Mesothelial cell of epicardium (in vitro differentiated cells): Measurements from ENCODE around the gene SLC28A3. TPM values are rescaled to one million over a fixed set of nuclear protein-coding genes. Genes with fewer than 3 reads are reported as not detected.

Source experiments
- DNase-seq, 2 experiments: peaks; one replicate each; pipeline ENCODE4 v3.0.0; 2021; ENCODE audit warnings: low spot score in 2 of 2; ENCODE audit not compliant: unreplicated experiment in 2 of 2
- H3K27ac Mint-ChIP-seq: 2 replicates; pipeline ENCODE4 v1.8.0; 2021; ENCODE audit warnings: mixed read lengths
- H3K27me3 Mint-ChIP-seq: 2 replicates; pipeline ENCODE4 v1.8.0; 2021; ENCODE audit warnings: low read depth, mixed read lengths
- H3K36me3 Mint-ChIP-seq: 2 replicates; pipeline ENCODE4 v1.8.0; 2021; ENCODE audit warnings: mixed read lengths
- H3K4me1 Mint-ChIP-seq: 2 replicates; pipeline ENCODE4 v1.8.0; 2021; ENCODE audit warnings: mixed read lengths
- H3K4me3 Mint-ChIP-seq: 2 replicates; pipeline ENCODE4 v1.8.0; 2021; ENCODE audit warnings: mild to moderate bottlenecking, moderate library complexity, mixed read lengths
- H3K9me3 Mint-ChIP-seq: 2 replicates; pipeline ENCODE4 v1.8.0; 2021; ENCODE audit warnings: mixed read lengths
- CTCF ChIP-seq: fragments of 200-600 bp; sonication (generic); IDR thresholded peaks from one replicate; pipeline ENCODE4 v1.5.0; 2021; ENCODE audit warnings: antibody characterized with exemption; ENCODE audit not compliant: unreplicated experiment
- total RNA-seq: library from RNA; stranded (reverse); gene quantifications from 3 replicates; pipeline ENCODE4 v1.2.1, GENCODE V29; 2021

The SLC28A3 gene
- total RNA-seq, 1 donor from 2014 or later: 0.89 TPM

- DNase-seq: no peak
- H3K9me3 Mint-ChIP-seq: peaks cover 5% of the 10 kb centered on the region
- no peaks in the 10 kb centered on the region for H3K27me3 Mint-ChIP-seq
- H3K4me3 Mint-ChIP-seq: no peak overlapping the region
- TF ChIP-seq CTCF: no peak
- H3K4me1 Mint-ChIP-seq: peaks cover 8% of the 10 kb centered on the region
- H3K27ac Mint-ChIP-seq: no peak overlapping the region
- no peaks in the 10 kb centered on the region for H3K36me3 Mint-ChIP-seq
These were observed 40.3 kb downstream of the SLC28A3 start for GRCh38 chr9:84300271-84300670.

- TF ChIP-seq CTCF: no peak
- Mint-ChIP-seq H3K9me3 (no peaks in the 10 kb centered on the region), H3K27ac (no peak overlapping the region), H3K36me3 (no peaks in the 10 kb centered on the region), H3K27me3 (no peaks in the 10 kb centered on the region), H3K4me3 (no peak overlapping the region), H3K4me1 (peaks cover 14% of the 10 kb centered on the region)
- no peak for DNase-seq
These were observed 43.3 kb downstream of the SLC28A3 start for GRCh38 chr9:84297162-84297821.

- H3K27ac Mint-ChIP-seq: no peak overlapping the region
- H3K9me3 Mint-ChIP-seq: no peaks in the 10 kb centered on the region
These were observed 44.3 kb downstream of the SLC28A3 start for GRCh38 chr9:84296146-84296843.

DNA sequence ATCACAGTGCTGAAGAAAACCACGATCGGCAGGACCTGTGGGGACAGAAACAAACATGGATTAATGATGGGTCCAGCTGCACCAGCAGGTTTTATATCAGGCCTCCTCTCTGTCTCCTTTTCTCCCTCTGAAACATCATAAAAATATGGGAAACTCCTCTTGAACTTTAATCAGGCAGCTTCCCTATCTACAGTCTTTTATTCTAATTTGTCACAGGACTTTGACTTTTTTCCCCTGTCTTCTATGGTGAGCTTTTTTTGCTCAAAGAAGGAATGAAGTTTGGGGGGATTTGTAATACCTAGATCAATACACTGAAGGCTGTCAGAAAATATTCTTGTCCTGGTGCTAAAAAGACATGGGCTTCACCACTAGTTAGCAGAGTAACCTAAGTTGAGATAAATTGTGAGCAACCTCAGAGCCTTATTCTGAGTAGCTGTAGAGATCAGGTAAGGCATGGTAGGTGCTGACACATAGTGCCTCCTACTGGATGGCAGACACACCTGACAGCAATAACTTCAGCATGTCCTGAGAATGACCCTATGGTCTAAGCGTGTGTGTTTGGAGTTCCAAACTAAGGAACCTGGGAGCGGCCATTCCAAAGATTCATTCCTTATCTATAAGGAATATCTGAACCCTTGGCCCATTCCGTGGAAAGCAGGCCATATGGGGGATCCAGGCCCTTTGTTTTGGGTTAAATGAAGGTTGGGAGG, 46.2 kb downstream of the SLC28A3 start:
- H3K36me3 Mint-ChIP-seq: no peaks in the 10 kb centered on the region
- H3K4me3 Mint-ChIP-seq: no peak overlapping the region
- H3K4me1 Mint-ChIP-seq: peaks cover 14% of the 10 kb centered on the region
- no peaks in the 10 kb centered on the region for H3K27me3 Mint-ChIP-seq
- H3K27ac Mint-ChIP-seq: no peak overlapping the region
- no peaks in the 10 kb centered on the region for H3K9me3 Mint-ChIP-seq
- TF ChIP-seq CTCF: no peak
- no peak for DNase-seq

More at GRCh38 chr9:84296146-84296843, 44.3 kb downstream of the SLC28A3 start:
- Mint-ChIP-seq H3K36me3 (no peaks in the 10 kb centered on the region), H3K4me1 (peaks cover 14% of the 10 kb centered on the region), H3K4me3 (no peak overlapping the region), H3K27me3 (no peaks in the 10 kb centered on the region)
- no peak for TF ChIP-seq CTCF
- DNase-seq: no peak

DNA sequence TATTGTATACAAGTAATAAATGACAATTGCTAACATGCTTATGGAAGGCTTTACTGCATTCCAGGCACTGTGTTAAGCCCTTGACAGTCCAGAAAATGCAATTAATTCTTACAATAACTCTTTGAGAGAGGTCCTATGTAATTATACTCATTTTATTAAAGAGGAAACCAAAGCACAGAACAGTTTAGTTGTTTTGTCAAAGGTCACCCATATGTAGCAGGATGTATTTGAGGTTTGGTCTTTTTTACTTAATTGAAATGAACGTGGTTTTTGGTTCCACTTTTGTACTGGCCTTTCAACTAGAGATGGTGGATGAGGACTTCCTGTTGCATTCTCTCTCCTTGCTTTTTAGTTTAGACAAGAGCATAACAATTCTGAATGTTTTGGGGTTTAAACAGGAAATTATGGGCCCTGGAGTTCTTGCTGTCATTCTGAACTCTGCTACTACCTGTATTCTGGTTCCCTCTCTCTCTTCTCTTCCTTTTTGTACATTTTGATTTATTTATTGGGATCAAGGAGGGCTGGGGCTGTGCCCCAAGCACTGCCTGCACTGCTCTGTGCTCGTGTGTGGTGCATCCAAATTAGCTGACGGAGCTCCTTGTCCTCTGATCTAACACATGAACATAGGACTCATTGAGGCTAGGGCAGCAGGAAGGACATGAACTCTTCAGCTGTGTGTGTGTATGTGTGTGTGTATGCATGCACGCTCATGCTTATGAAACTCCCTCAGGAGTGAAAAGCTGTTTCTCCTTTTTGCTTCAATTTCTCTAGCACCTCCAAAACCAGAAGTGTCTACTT, 47.4 kb downstream of the SLC28A3 start:
- Mint-ChIP-seq H3K4me1 (peaks cover 14% of the 10 kb centered on the region), H3K4me3 (no peak overlapping the region), H3K9me3 (no peaks in the 10 kb centered on the region), H3K36me3 (no peaks in the 10 kb centered on the region), H3K27me3 (peaks cover 5% of the 10 kb centered on the region), H3K27ac (no peak overlapping the region)
- no peak for TF ChIP-seq CTCF
- no peak for DNase-seq
